Ishikawa (cell line): Measurements from ENCODE around the gene ADGB.

Experiments used
- CEBPB ChIP-seq: IDR thresholded peaks from 2 replicates; pipeline ENCODE4 v1.6.1; 2012
- CREB1 ChIP-seq: IDR thresholded peaks from 2 replicates; pipeline ENCODE4 v1.6.1; 2012; ENCODE audit warnings: low read depth
- EGR1 ChIP-seq: IDR thresholded peaks from 2 replicates; pipeline ENCODE4 v1.6.1; 2012
- EP300 ChIP-seq: IDR thresholded peaks from 2 replicates; pipeline ENCODE4 v1.6.1; 2012; ENCODE audit warnings: borderline replicate concordance
- FOXM1 ChIP-seq: IDR thresholded peaks from 2 replicates; pipeline ENCODE4 v1.6.1; 2012; ENCODE audit warnings: low read depth, borderline replicate concordance
- MAX ChIP-seq: IDR thresholded peaks from 2 replicates; pipeline ENCODE4 v1.6.1; 2012
- NFIC ChIP-seq: IDR thresholded peaks from 2 replicates; pipeline ENCODE4 v1.6.1; 2012
- RAD21 ChIP-seq: IDR thresholded peaks from 2 replicates; pipeline ENCODE4 v1.6.1; 2012; ENCODE audit warnings: low read depth
- REST ChIP-seq: IDR thresholded peaks from 2 replicates; pipeline ENCODE4 v1.6.1; 2012; ENCODE audit warnings: low read depth, mild to moderate bottlenecking
- TAF1 ChIP-seq: IDR thresholded peaks from 2 replicates; pipeline ENCODE4 v1.6.1; 2012; ENCODE audit warnings: low read depth, mild to moderate bottlenecking
- TCF12 ChIP-seq: IDR thresholded peaks from 2 replicates; pipeline ENCODE4 v1.6.1; 2012; ENCODE audit warnings: low read depth
- TEAD4 ChIP-seq: IDR thresholded peaks from 2 replicates; pipeline ENCODE4 v1.6.1; 2012
- USF1 ChIP-seq: IDR thresholded peaks from 2 replicates; pipeline ENCODE4 v1.6.1; 2012
- YY1 ChIP-seq: IDR thresholded peaks from 2 replicates; pipeline ENCODE4 v1.6.1; 2012; ENCODE audit warnings: low read depth
- ZBTB7A ChIP-seq: IDR thresholded peaks from 2 replicates; pipeline ENCODE4 v1.6.1; 2012; ENCODE audit warnings: low read depth

Gene ADGB

GRCh38 chr6:146829792-146830565 is 231.2 kb downstream of the ADGB start:
- no peak for TF ChIP-seq TCF12
- TF ChIP-seq REST, result no peak
- no peak for TF ChIP-seq CREB1
- no peak for TF ChIP-seq EGR1
- no peak for TF ChIP-seq YY1
- TF ChIP-seq EP300, result no peak
- TF ChIP-seq ZBTB7A, result no peak
- no peak for TF ChIP-seq TEAD4
- TF ChIP-seq NFIC, result no peak
- TF ChIP-seq CEBPB, result no peak
- TF ChIP-seq USF1, result no peak
- no peak for TF ChIP-seq TAF1
- TF ChIP-seq MAX, result no peak
- TF ChIP-seq FOXM1, result no peak
- TF ChIP-seq RAD21, result no peak

- TF ChIP-seq CEBPB, result no peak
- TF ChIP-seq EP300, result no peak
- no peak for TF ChIP-seq TEAD4
Measured at GRCh38 chr6:146833157-146833556, 234.4 kb downstream of the ADGB start.

GRCh38 chr6:146840216-146840615 is 241.4 kb downstream of the ADGB start:
- TF ChIP-seq MAX (no peak), NFIC (no peak), REST (no peak), CEBPB (no peak), TCF12 (no peak), FOXM1 (no peak), TAF1 (no peak), TEAD4 (no peak), RAD21 (no peak), YY1 (no peak), ZBTB7A (no peak), EP300 (no peak), EGR1 (no peak), CREB1 (no peak), USF1 (no peak)

GRCh38 chr6:146840641-146841040 is 241.9 kb downstream of the ADGB start:
- TF ChIP-seq ZBTB7A (no peak), YY1 (no peak), CREB1 (no peak), USF1 (no peak), TCF12 (no peak), NFIC (no peak), TAF1 (no peak), CEBPB (no peak), FOXM1 (no peak)

- TF ChIP-seq TAF1 (no peak), MAX (no peak), USF1 (no peak), TEAD4 (no peak), FOXM1 (no peak), NFIC (no peak), CREB1 (no peak)
Measured at GRCh38 chr6:146847426-146847825, 248.7 kb downstream of the ADGB start.
